Kidney (tissue), 14 donors: ENCODE results near the gene ERBB4. TPM values are rescaled to one million over a fixed set of nuclear protein-coding genes. Genes with fewer than 3 reads are reported as not detected.
A peak's percentile ranks its signal among the peaks of the same experiment; 100 is the strongest.

Experiments
- DNase-seq, 5 donors: peaks; one replicate each; pipeline ENCODE4 v3.0.0-alpha.2; 2013 to 2020
- FAIRE-seq: peaks from 2 replicates; lab custom pipeline; 2012; peaks lifted over from hg19 to GRCh38; lab: Jason Lieb, UNC
- H3K27ac ChIP-seq, 2 donors: one replicate each; pipeline ENCODE4 v1.7.0; 2013; ENCODE audit warnings: low read depth in 2 of 2, low read length in 2 of 2, inconsistent platforms in 1 of 2
- H3K27me3 ChIP-seq: one replicate; pipeline ENCODE4 v1.7.1; 2013; ENCODE audit warnings: low read length, inconsistent platforms; ENCODE audit not compliant: control insufficient read depth, insufficient read depth
- H3K36me3 ChIP-seq, 3 donors: one replicate each; pipeline versions ENCODE4 v1.7.0 to v1.7.1; 2013; ENCODE audit warnings: low read length in 3 of 3, control low read depth in 1 of 3, inconsistent platforms in 1 of 3; ENCODE audit not compliant: insufficient read depth in 3 of 3, control insufficient read depth in 2 of 3
- H3K4me1 ChIP-seq, 3 donors: one replicate each; pipeline versions ENCODE4 v1.7.0 to v1.7.1; 2013; ENCODE audit warnings: low read length in 3 of 3, inconsistent platforms in 1 of 3, low read depth in 1 of 3; ENCODE audit not compliant: control insufficient read depth in 2 of 3, insufficient read depth in 2 of 3
- H3K4me3 ChIP-seq, 3 donors: one replicate each; pipeline versions ENCODE4 v1.7.0 to v1.8.1; 2013; ENCODE audit warnings: low read length in 3 of 3, control low read depth in 1 of 3, inconsistent platforms in 1 of 3
- H3K9ac ChIP-seq, 3 donors: one replicate each; pipeline versions ENCODE4 v1.7.0 to v1.7.1; 2013; ENCODE audit warnings: low read length in 3 of 3, control low read depth in 1 of 3, inconsistent platforms in 1 of 3
- H3K9me3 ChIP-seq, 3 donors: one replicate each; pipeline versions ENCODE4 v1.7.0 to v1.7.1; 2013; ENCODE audit warnings: low read length in 3 of 3, control low read depth in 1 of 3, inconsistent platforms in 1 of 3; ENCODE audit not compliant: control insufficient read depth in 2 of 3, insufficient read depth in 1 of 3
- CTCF ChIP-seq: IDR thresholded peaks from 3 replicates; pipeline ENCODE4 v1.5.1; 2012; ENCODE audit warnings: mild to moderate bottlenecking, moderate library complexity, borderline replicate concordance; ENCODE audit not compliant: insufficient read depth; ENCODE audit errors: extremely low read depth
- intact Hi-C: fragments of 100-400 bp; cut with DNase I; formaldehyde crosslinking; loops from one replicate; pipeline ENCODE4 v1.11.1; 2022
- polyA plus RNA-seq: library from polyadenylated mRNA; stranded (reverse); fragments of 350-450 nt; fragmentation: Illumina TruSeq; extraction: RNeasy Lipid Tissue Mini Kit (QIAGEN cat#74804); gene quantifications from one replicate; pipeline ENCODE4 v1.2.3, GENCODE V29; 2014; ENCODE audit warnings: low read depth, low replicate concordance; ENCODE audit not compliant: insufficient read depth
- total RNA-seq: library from RNA; stranded (reverse); fragmentation: NEBNext Ultra II Directional; extraction: Animal tissue kit (Norgen Biotek cat#: 25700); gene quantifications from one replicate; pipeline ENCODE4 v1.2.1, GENCODE V29; 2021
- donor health status: control.
- donor health status: control.
- donor health status: control.
- donor health status: control.
- donor health status: control.
- donor health status: DM: yes; HTN: yes; CAD: no.
- donor health status: Normal renal cell carcinoma (clear cell type).

The ERBB4 gene
- total and polyA plus RNA-seq, 2 donors from 2014 or later = 3.9 to 152 TPM

GRCh38 chr2:212520340-212520739 lies 18.3 kb downstream of the ERBB4 start:
- FAIRE-seq = no peak
- intact Hi-C loops = no loop called here
- no peaks in the 10 kb centered on the region for H3K27me3 ChIP-seq

GRCh38 chr2:212517693-212518092 lies 20.9 kb downstream of the ERBB4 start:
- Histone ChIP-seq H3K27me3 (no peaks in the 10 kb centered on the region), H3K4me1 (no peaks in the 10 kb centered on the region), H3K36me3 (no peaks in the 10 kb centered on the region), H3K9me3 (no peaks in the 10 kb centered on the region), H3K4me3 (no peak overlapping the region), H3K27ac (no peak overlapping the region), H3K9ac (no peak overlapping the region)
- TF ChIP-seq CTCF = no peak
- no peak for FAIRE-seq
- no peak for DNase-seq
- intact Hi-C loops = no loop called here

More at GRCh38 chr2:212520340-212520739, 18.3 kb downstream of the ERBB4 start:
- DNase-seq = peak in 1 of 5 donors; percentile 59
- Histone ChIP-seq H3K9me3 (no peaks in the 10 kb centered on the region), H3K36me3 (no peaks in the 10 kb centered on the region), H3K4me3 (no peak overlapping the region), H3K4me1 (peaks cover 0 to 2% (median 0%) of the 10 kb centered on the region in 3 donors), H3K9ac (no peak overlapping the region), H3K27ac (no peak overlapping the region)
- peak; percentile 25 for TF ChIP-seq CTCF

- TF ChIP-seq CTCF = no peak
- DNase-seq (no peak), FAIRE-seq (no peak)
- H3K9ac ChIP-seq = no peak overlapping the region
- H3K27ac ChIP-seq = no peak overlapping the region
- no peaks in the 10 kb centered on the region for H3K9me3 ChIP-seq
- H3K4me1 ChIP-seq = no peaks in the 10 kb centered on the region
- no peaks in the 10 kb centered on the region for H3K27me3 ChIP-seq
- intact Hi-C loops = no loop called here
- no peaks in the 10 kb centered on the region for H3K36me3 ChIP-seq
- H3K4me3 ChIP-seq = no peak overlapping the region
Measured at GRCh38 chr2:212505586-212505985, 33.0 kb downstream of the ERBB4 start.

- TF ChIP-seq CTCF = no peak
- DNase-seq = peak in 1 of 5 donors; percentile 31
- no peak for FAIRE-seq
- Histone ChIP-seq H3K36me3 (no peaks in the 10 kb centered on the region), H3K27ac (no peak overlapping the region), H3K9me3 (no peaks in the 10 kb centered on the region), H3K27me3 (no peaks in the 10 kb centered on the region), H3K9ac (no peak overlapping the region), H3K4me3 (no peak overlapping the region), H3K4me1 (no peaks in the 10 kb centered on the region)
- intact Hi-C loops = no loop called here
Measured at GRCh38 chr2:212495046-212495445, 43.6 kb downstream of the ERBB4 start.
